Ishikawa (cell line): ENCODE data around the gene TMEM54.

Experiments used
- CEBPB ChIP-seq: IDR thresholded peaks from 2 replicates; pipeline ENCODE4 v1.6.1; 2012
- CREB1 ChIP-seq: IDR thresholded peaks from 2 replicates; pipeline ENCODE4 v1.6.1; 2012; ENCODE audit warnings: low read depth
- EGR1 ChIP-seq: IDR thresholded peaks from 2 replicates; pipeline ENCODE4 v1.6.1; 2012
- EP300 ChIP-seq: IDR thresholded peaks from 2 replicates; pipeline ENCODE4 v1.6.1; 2012; ENCODE audit warnings: borderline replicate concordance
- FOXM1 ChIP-seq: IDR thresholded peaks from 2 replicates; pipeline ENCODE4 v1.6.1; 2012; ENCODE audit warnings: low read depth, borderline replicate concordance
- NFIC ChIP-seq: IDR thresholded peaks from 2 replicates; pipeline ENCODE4 v1.6.1; 2012
- RAD21 ChIP-seq: IDR thresholded peaks from 2 replicates; pipeline ENCODE4 v1.6.1; 2012; ENCODE audit warnings: low read depth
- TAF1 ChIP-seq: IDR thresholded peaks from 2 replicates; pipeline ENCODE4 v1.6.1; 2012; ENCODE audit warnings: low read depth, mild to moderate bottlenecking
- TEAD4 ChIP-seq: IDR thresholded peaks from 2 replicates; pipeline ENCODE4 v1.6.1; 2012
- YY1 ChIP-seq: IDR thresholded peaks from 2 replicates; pipeline ENCODE4 v1.6.1; 2012; ENCODE audit warnings: low read depth
- ZBTB7A ChIP-seq: IDR thresholded peaks from 2 replicates; pipeline ENCODE4 v1.6.1; 2012; ENCODE audit warnings: low read depth
- TF ChIP-seq, protein P1 (sequence below): IDR thresholded peaks from 2 replicates; pipeline ENCODE4 v1.6.1; 2012
- TF ChIP-seq, protein P2 (sequence below): IDR thresholded peaks from 2 replicates; pipeline ENCODE4 v1.6.1; 2012; ENCODE audit warnings: low read depth, mild to moderate bottlenecking

DNA sequence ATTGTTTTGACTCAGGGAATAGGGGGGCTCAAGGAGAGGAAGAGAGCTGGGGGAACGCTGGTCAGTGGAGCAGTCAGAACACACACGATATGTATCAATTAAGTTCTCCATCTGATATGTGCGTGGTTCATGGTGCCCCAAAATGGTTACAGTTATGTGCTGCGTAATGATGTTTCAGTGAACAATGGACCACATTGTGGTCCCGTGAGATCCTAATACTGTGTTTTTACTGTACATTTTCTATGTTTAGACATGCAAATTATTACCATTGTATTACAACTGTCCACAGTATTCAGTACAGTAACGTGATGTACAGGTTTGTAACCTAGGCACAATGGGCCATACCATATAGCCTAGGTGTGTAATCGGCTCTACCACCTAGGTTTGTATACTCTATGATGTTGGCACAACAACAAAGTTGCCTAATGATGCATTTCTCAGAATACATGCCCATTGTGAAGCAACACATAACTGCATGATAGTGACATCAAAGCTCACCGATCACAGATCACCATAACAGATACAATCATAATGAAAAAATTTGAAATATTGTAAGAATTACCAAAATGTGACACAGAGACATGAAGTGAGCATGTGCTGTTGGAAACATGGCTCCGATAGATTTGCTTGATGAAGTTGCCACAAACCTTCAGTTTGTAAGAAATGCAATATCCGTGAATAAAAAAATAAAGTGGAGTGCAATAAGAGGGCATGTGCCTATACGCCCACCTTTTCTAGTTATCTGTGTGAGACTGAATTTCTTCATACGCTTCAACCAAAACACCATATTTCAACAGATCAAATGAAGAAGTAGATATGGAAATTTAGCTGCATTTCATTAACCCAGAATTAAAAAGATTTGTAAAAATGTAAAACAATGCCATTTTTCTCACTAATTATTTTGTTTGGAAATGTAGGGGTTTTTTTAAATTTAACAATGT lies 14.8 kb upstream of the TMEM54 start:
- TF ChIP-seq EP300: no peak
- no peak for TF ChIP-seq CEBPB
- TF ChIP-seq CREB1: no peak
- TF ChIP-seq, protein P1, sequence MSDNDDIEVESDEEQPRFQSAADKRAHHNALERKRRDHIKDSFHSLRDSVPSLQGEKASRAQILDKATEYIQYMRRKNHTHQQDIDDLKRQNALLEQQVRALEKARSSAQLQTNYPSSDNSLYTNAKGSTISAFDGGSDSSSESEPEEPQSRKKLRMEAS: no peak
- no peak for TF ChIP-seq TAF1
- no peak for TF ChIP-seq RAD21
- no peak for TF ChIP-seq ZBTB7A
- no peak for TF ChIP-seq TEAD4
- TF ChIP-seq, protein P2, sequence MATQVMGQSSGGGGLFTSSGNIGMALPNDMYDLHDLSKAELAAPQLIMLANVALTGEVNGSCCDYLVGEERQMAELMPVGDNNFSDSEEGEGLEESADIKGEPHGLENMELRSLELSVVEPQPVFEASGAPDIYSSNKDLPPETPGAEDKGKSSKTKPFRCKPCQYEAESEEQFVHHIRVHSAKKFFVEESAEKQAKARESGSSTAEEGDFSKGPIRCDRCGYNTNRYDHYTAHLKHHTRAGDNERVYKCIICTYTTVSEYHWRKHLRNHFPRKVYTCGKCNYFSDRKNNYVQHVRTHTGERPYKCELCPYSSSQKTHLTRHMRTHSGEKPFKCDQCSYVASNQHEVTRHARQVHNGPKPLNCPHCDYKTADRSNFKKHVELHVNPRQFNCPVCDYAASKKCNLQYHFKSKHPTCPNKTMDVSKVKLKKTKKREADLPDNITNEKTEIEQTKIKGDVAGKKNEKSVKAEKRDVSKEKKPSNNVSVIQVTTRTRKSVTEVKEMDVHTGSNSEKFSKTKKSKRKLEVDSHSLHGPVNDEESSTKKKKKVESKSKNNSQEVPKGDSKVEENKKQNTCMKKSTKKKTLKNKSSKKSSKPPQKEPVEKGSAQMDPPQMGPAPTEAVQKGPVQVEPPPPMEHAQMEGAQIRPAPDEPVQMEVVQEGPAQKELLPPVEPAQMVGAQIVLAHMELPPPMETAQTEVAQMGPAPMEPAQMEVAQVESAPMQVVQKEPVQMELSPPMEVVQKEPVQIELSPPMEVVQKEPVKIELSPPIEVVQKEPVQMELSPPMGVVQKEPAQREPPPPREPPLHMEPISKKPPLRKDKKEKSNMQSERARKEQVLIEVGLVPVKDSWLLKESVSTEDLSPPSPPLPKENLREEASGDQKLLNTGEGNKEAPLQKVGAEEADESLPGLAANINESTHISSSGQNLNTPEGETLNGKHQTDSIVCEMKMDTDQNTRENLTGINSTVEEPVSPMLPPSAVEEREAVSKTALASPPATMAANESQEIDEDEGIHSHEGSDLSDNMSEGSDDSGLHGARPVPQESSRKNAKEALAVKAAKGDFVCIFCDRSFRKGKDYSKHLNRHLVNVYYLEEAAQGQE: no peak
- TF ChIP-seq FOXM1: no peak
- TF ChIP-seq NFIC: no peak
- TF ChIP-seq YY1: no peak
- no peak for TF ChIP-seq EGR1
